G401.6 (cell line): Measurements from ENCODE around the gene TINCR.

Experiments used
- FAIRE-seq: peaks from 2 replicates; lab custom pipeline; 2012; peaks lifted over from hg19 to GRCh38; lab: Jason Lieb, UNC

The TINCR gene

GRCh38 chr19:5588906-5589676 is 21.3 kb upstream of the TINCR start:
- no peak for FAIRE-seq

GRCh38 chr19:5588441-5588840 is 20.7 kb upstream of the TINCR start:
- no peak for FAIRE-seq

GRCh38 chr19:5587661-5588060 is 19.9 kb upstream of the TINCR start:
- FAIRE-seq = no peak

- no peak for FAIRE-seq
These were observed 19.3 kb upstream of the TINCR start for GRCh38 chr19:5587071-5587455.

GRCh38 chr19:5586300-5587070 is 18.7 kb upstream of the TINCR start:
- FAIRE-seq = no peak

- FAIRE-seq = no peak
These were observed 17.9 kb upstream of the TINCR start for GRCh38 chr19:5585461-5586299.

GRCh38 chr19:5580161-5580571 is 12.4 kb upstream of the TINCR start:
- no peak for FAIRE-seq

GRCh38 chr19:5579697-5580096 is 11.9 kb upstream of the TINCR start:
- no peak for FAIRE-seq

- no peak for FAIRE-seq
These were observed 11.5 kb upstream of the TINCR start for GRCh38 chr19:5579286-5579685.

GRCh38 chr19:5578097-5578846 is 10.5 kb upstream of the TINCR start:
- FAIRE-seq = no peak

- FAIRE-seq = no peak
These were observed 7.8 kb upstream of the TINCR start for GRCh38 chr19:5575590-5575989.

GRCh38 chr19:5572556-5573286 is 5.0 kb upstream of the TINCR start:
- no peak for FAIRE-seq

- FAIRE-seq = no peak
These were observed 4.0 kb upstream of the TINCR start for GRCh38 chr19:5571777-5572176.

GRCh38 chr19:5567970-5568407 is 236 bp upstream of the TINCR start:
- no peak for FAIRE-seq

- FAIRE-seq = no peak
These were observed 2.8 kb downstream of the TINCR start for GRCh38 chr19:5564930-5565329.

- no peak for FAIRE-seq
These were observed 3.7 kb downstream of the TINCR start for GRCh38 chr19:5563935-5564612.

- FAIRE-seq = no peak
These were observed 4.7 kb downstream of the TINCR start for GRCh38 chr19:5563008-5563431.

GRCh38 chr19:5562280-5562679 is 5.5 kb downstream of the TINCR start:
- no peak for FAIRE-seq

GRCh38 chr19:5561559-5561958 is 6.2 kb downstream of the TINCR start:
- no peak for FAIRE-seq

GRCh38 chr19:5560156-5560555 is 7.6 kb downstream of the TINCR start:
- no peak for FAIRE-seq

- no peak for FAIRE-seq
These were observed 8.0 kb downstream of the TINCR start for GRCh38 chr19:5559804-5560133.
